Esophagus muscularis mucosa (tissue), 2 donors: ENCODE data around the gene PEX14.

Source experiments
- EP300 ChIP-seq: sonication (generic); formaldehyde crosslinking; IDR thresholded peaks from one replicate; pipeline ENCODE4 v1.6.1; 2017; ENCODE audit warnings: antibody characterized with exemption
- POLR2A ChIP-seq: fragments of 450-650 bp; IDR thresholded peaks from one replicate; pipeline ENCODE4 v1.6.1; 2017; ENCODE audit warnings: antibody characterized with exemption, moderate library complexity, mild to moderate bottlenecking, low read depth

DNA sequence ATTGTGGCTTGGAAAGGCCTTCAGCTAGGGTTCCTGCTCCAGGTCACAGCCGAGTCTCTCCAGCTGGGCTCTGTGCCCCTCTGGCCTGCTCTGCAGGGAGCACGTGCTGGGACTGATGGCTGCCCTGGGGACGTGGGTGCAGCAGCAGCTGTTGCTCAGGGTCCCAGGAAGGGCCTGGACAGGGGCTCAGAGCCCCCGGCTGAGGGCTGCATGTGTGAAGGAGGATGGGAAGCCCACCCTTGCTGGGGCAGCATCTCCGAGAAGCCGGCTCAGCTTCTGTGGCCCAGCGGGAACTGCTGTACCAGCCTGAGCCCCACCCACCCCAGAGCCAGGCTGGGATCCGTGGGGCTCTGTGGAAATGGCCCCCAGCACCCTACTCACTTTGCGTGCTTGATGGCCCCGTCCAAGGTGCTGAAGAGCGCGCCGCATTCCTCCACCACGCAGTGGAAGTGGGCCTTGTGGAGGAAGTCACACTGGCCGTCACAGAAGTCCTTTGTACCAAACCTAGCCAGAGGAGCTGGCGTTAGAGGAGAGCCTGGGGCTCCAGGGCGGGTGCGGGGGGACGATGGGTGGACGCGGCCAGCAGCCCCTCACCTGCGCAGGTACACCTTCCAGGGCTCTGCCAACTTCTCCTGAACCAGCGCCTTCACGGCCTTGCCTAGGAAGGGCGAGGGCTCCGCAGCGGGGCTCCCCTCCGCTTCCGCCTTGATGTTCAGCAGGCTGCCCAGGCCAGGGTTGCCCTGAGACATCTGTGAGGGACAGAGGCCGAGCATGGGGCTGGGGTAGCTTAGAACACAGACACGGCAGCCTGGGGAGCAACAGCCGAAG, 174.2 kb downstream of the PEX14 start:
- TF ChIP-seq EP300 (no peak), POLR2A (no peak)
